NCI-H2081 (cell line): ENCODE measurements around the gene DHX9.

Experiments
- DNase-seq, 2 experiments: peaks; one replicate each; lab custom pipeline; 2025; lab: John Stamatoyannopoulos, UW

Gene DHX9

GRCh38 chr1:182841368-182841988 lies 2.3 kb downstream of the DHX9 start:
- peak in 1 of 2 experiments; percentile 29 for DNase-seq

GRCh38 chr1:182842265-182842664 lies 3.1 kb downstream of the DHX9 start:
- no peak for DNase-seq

GRCh38 chr1:182845379-182845778 lies 6.2 kb downstream of the DHX9 start:
- no peak for DNase-seq

GRCh38 chr1:182845894-182846293 lies 6.7 kb downstream of the DHX9 start:
- DNase-seq: no peak

- no peak for DNase-seq
These were observed 8.0 kb downstream of the DHX9 start for GRCh38 chr1:182847105-182847504.

GRCh38 chr1:182848736-182849135 lies 9.6 kb downstream of the DHX9 start:
- no peak for DNase-seq

GRCh38 chr1:182850319-182850718 lies 11.2 kb downstream of the DHX9 start:
- DNase-seq: no peak

GRCh38 chr1:182851825-182852224 lies 12.7 kb downstream of the DHX9 start:
- DNase-seq: no peak

- DNase-seq: no peak
These were observed 16.8 kb downstream of the DHX9 start for GRCh38 chr1:182855911-182856310.

GRCh38 chr1:182857212-182857611 lies 18.1 kb downstream of the DHX9 start:
- no peak for DNase-seq

- DNase-seq: no peak
These were observed 21.5 kb downstream of the DHX9 start for GRCh38 chr1:182860658-182861057.

GRCh38 chr1:182861994-182862393 lies 22.8 kb downstream of the DHX9 start:
- no peak for DNase-seq

- DNase-seq: no peak
These were observed 23.7 kb downstream of the DHX9 start for GRCh38 chr1:182862827-182863226.

- no peak for DNase-seq
These were observed 24.8 kb downstream of the DHX9 start for GRCh38 chr1:182863940-182864339.

GRCh38 chr1:182867861-182868260 lies 28.7 kb downstream of the DHX9 start:
- DNase-seq: no peak

- no peak for DNase-seq
These were observed 30.1 kb downstream of the DHX9 start for GRCh38 chr1:182869241-182869666.

- DNase-seq: no peak
These were observed 33.7 kb downstream of the DHX9 start for GRCh38 chr1:182872881-182873280.

- no peak for DNase-seq
These were observed 36.7 kb downstream of the DHX9 start for GRCh38 chr1:182875889-182876288.

GRCh38 chr1:182877331-182877730 lies 38.2 kb downstream of the DHX9 start:
- no peak for DNase-seq

- no peak for DNase-seq
These were observed 38.7 kb downstream of the DHX9 start for GRCh38 chr1:182877842-182878241.

- DNase-seq: no peak
These were observed 45.7 kb downstream of the DHX9 start for GRCh38 chr1:182884872-182885271.

- DNase-seq: no peak
These were observed 46.4 kb downstream of the DHX9 start for GRCh38 chr1:182885591-182885990.

- no peak for DNase-seq
These were observed 47.8 kb downstream of the DHX9 start for GRCh38 chr1:182886985-182887384.

- no peak for DNase-seq
These were observed 49.8 kb downstream of the DHX9 start for GRCh38 chr1:182888736-182889531.
